ENCODE data around the gene CD247. TPM values are rescaled to one million over a fixed set of nuclear protein-coding genes. Genes with fewer than 3 reads are reported as not detected.

CD247 gene
- total RNA-seq, 1 experiment from 2014 or later, result 9.3 TPM

GRCh38 chr1:167516404-167517388 lies 1.6 kb downstream of the CD247 start:
- no peak for DNase-seq (ENCODE audit: low spot score)
- in situ Hi-C loops (cut with HindIII; ENCODE audit: low sequenced_read_pairs), result no loop called here

GRCh38 chr1:167515893-167516321 lies 2.4 kb downstream of the CD247 start:
- in situ Hi-C loops (cut with HindIII; ENCODE audit: low sequenced_read_pairs), result no loop called here
- no peak for DNase-seq (ENCODE audit: low spot score)

GRCh38 chr1:167515461-167515860 lies 2.9 kb downstream of the CD247 start:
- DNase-seq (ENCODE audit: low spot score), result no peak
- in situ Hi-C loops (cut with HindIII; ENCODE audit: low sequenced_read_pairs), result no loop called here

- in situ Hi-C loops (cut with HindIII; ENCODE audit: low sequenced_read_pairs), result no loop called here
Observed at GRCh38 chr1:167514288-167514687, 4.0 kb downstream of the CD247 start.

GRCh38 chr1:167512046-167512654 lies 6.2 kb downstream of the CD247 start:
- no peak for DNase-seq (ENCODE audit: low spot score)
- in situ Hi-C loops (cut with HindIII; ENCODE audit: low sequenced_read_pairs), result no loop called here

More at GRCh38 chr1:167514288-167514687, 4.0 kb downstream of the CD247 start:
- no peak for DNase-seq (ENCODE audit: low spot score)

DNA sequence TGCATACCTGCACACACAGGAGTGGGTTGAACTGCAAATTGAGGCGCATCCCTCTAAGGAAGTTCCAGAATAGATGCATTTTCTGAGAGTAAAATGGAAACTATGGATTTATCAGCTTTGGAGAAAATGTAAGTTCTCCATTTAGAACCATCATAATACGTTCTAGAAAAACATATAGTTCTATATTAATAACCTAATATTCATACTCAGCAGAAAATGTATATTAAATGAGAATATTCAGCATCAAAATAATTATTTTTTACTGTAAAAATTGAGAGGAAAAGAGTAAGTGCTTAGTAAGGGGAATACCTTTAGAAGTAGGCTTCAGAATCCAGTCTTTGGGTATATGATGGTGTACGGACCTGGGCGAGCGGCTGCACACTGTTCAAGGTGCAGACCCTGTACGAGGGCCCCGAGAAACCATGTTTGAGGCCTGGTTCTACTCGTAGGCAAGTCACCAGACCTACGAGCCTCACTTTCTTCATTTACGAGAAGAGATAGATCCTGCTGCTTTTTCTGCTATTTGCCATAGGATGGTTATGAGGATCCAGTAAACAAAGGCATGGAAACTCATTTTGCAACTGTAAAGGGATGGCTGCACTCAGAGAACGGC lies 6.8 kb downstream of the CD247 start:
- in situ Hi-C loops (cut with HindIII; ENCODE audit: low sequenced_read_pairs), result no loop called here
- no peak for DNase-seq (ENCODE audit: low spot score)

- no peak for DNase-seq (ENCODE audit: low spot score)
- in situ Hi-C loops (cut with HindIII; ENCODE audit: low sequenced_read_pairs), result no loop called here
Observed at GRCh38 chr1:167510881-167511280, 7.4 kb downstream of the CD247 start.

DNA sequence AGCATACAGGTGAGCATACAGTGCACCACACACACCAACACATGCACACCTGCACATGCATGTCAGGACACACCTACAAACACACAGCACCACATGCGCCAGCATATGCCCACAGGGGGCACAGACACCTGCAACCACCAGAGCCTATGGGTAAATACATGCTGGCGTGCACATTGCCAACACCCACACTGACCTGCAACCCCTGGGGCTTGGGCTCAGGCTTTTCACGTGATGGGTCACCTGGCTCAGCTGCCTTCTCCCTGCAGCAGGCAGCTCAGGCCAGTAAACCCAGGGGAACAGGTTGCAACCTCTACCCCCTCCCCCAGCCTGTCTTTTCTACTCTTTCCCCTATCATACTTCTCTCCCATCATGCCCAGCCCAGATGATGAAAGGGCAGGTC lies 8.1 kb downstream of the CD247 start:
- no peak for DNase-seq (ENCODE audit: low spot score)
- in situ Hi-C loops (cut with HindIII; ENCODE audit: low sequenced_read_pairs), result no loop called here

GRCh38 chr1:167509587-167509986 lies 8.7 kb downstream of the CD247 start:
- no peak for DNase-seq (ENCODE audit: low spot score)
- in situ Hi-C loops (cut with HindIII; ENCODE audit: low sequenced_read_pairs), result no loop called here

DNA sequence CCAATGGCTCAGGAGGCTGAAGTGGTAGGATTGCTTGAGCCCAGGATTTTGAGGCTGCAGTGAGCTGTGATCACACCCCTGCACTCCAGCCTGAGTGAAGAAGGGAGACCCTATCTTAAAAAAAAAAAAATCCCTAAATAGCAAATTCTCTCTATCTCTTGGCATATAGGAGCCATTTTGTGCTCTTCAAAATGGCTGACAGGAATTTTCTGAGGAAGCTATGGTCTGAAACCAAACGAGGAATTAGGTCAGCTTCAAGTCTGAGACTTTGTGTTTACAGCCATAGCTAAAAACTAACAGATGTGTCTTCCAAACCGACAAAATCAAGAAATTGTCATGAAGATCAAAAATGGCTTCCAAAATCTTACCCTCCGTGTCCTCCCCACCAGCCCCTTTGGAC lies 10.6 kb downstream of the CD247 start:
- no peak for DNase-seq (ENCODE audit: low spot score)
- in situ Hi-C loops (cut with HindIII; ENCODE audit: low sequenced_read_pairs), result no loop called here

DNA sequence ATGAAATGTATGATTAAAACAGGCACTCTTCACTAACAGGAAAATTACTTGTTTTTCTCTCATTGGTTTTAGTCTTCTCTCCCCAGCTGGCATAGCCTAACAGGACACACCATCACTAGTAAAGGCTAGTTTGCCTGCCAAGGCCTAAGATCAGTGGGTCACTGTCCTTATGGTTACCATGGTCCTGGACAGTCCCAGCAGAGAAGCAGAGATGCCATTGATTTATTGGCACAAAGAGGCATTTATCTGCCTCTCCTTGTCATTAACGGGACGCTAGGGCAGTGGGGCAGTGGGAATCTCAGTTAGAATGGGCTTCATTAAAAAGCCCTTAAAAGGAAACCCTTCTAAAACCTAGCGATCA lies 13.9 kb downstream of the CD247 start:
- DNase-seq (ENCODE audit: low spot score), result no peak
- in situ Hi-C loops (cut with HindIII; ENCODE audit: low sequenced_read_pairs), result no loop called here

DNA sequence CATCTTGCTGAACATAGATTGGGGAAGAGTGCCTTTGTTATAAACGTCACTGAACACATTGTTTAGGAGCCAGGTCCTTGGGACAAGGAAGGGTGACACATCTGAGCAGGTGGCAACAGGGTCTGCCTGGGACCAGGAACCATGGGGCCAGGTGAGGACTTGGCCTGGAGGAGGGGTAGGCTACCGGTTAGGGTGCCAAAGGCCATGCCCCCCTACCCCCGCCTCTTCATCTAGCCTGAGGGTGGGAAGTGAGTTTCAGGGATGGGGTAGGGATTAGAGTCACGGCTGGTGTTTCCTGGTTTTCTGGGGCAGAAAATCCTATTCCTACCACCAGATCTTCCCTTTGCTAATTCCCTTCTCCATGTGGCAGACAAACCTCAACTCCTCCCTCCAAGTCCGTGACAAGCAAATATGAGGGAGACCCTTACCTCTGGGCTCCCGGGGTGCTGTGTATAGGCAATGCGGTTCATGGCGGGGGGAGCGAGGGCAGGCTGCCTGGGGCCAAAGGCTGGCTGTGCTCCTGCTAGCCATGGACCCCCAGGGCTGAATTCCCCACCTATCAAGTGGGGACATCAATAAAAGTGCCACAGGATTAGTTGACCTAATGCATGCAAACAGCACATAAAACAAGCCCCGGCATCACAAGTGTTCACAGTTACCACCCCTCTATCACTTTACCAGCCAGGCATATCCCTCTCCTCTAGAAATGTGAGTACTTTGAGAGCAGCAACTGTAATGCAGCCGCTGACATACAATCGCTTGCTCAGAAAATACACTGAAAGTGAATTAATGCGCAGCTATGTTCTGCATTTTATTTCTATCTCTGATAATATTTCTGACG lies 14.5 kb downstream of the CD247 start:
- in situ Hi-C loops (cut with HindIII; ENCODE audit: low sequenced_read_pairs), result no loop called here
- peak; percentile 37 for DNase-seq (ENCODE audit: low spot score)

GRCh38 chr1:167502719-167503462 lies 15.4 kb downstream of the CD247 start:
- peak; percentile 53 for DNase-seq (ENCODE audit: low spot score)

GRCh38 chr1:167502192-167502551 lies 16.2 kb downstream of the CD247 start:
- DNase-seq (ENCODE audit: low spot score), result no peak
- in situ Hi-C loops (cut with HindIII; ENCODE audit: low sequenced_read_pairs), result no loop called here

More at GRCh38 chr1:167502719-167503462, 15.4 kb downstream of the CD247 start:
- in situ Hi-C loops (cut with HindIII; ENCODE audit: low sequenced_read_pairs), result no loop called here

DNA sequence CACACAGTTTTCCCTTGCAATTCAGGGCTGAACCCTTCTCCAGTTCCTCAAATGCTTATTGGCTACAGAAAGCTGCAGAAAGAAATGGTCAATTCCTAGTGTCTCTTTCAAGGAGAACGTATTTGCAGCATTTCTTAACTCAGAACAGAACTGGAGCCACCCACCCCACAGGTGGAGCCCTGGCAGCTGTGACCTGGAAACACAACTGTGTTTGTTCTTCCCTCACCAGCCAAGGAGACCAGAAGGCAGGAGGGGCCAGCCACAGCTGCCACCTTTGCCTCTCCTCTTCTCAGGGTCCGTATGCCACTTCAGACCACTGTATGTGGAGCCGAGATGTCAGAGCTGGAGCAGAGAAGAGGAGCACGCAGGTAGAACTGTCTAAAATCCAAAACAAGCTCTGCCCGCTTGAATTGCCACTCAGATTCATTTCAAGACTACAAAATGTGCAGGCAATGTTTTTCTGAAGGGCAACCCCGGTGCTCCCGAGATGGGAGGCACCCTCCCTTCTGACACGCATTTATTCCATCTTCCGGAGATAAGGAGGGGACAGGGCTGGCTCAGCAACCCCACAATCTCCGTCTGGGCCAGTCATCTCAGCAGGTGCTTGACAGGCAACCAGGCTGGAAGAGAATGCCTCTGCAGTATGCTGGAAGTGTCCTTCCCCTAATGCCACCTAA lies 16.7 kb downstream of the CD247 start:
- in situ Hi-C loops (cut with HindIII; ENCODE audit: low sequenced_read_pairs), result no loop called here

GRCh38 chr1:167500283-167500860 lies 18.0 kb downstream of the CD247 start:
- in situ Hi-C loops (cut with HindIII; ENCODE audit: low sequenced_read_pairs), result no loop called here
- DNase-seq (ENCODE audit: low spot score), result no peak

More for the DNA sequence above, 16.7 kb downstream of the CD247 start:
- no peak for DNase-seq (ENCODE audit: low spot score)

GRCh38 chr1:167499664-167500101 lies 18.6 kb downstream of the CD247 start:
- in situ Hi-C loops (cut with HindIII; ENCODE audit: low sequenced_read_pairs), result no loop called here

GRCh38 chr1:167499106-167499505 lies 19.2 kb downstream of the CD247 start:
- no peak for DNase-seq (ENCODE audit: low spot score)
- in situ Hi-C loops (cut with HindIII; ENCODE audit: low sequenced_read_pairs), result no loop called here

More at GRCh38 chr1:167499664-167500101, 18.6 kb downstream of the CD247 start:
- DNase-seq (ENCODE audit: low spot score), result no peak
